Measurements from ENCODE around the gene SLC8A3. TPM values are rescaled to one million over a fixed set of nuclear protein-coding genes. Genes with fewer than 3 reads are reported as not detected.

The SLC8A3 gene
- total and polyA plus RNA-seq, 4 donors, result 0.23 to 0.45 TPM; not detected in 2

- DNase-seq (no peak), ATAC-seq (ENCODE audit: low FRiP score) (no peak)
These were observed 145.8 kb downstream of the SLC8A3 start for GRCh38 chr14:70043001-70043400.

GRCh38 chr14:70036665-70037064 is 152.1 kb downstream of the SLC8A3 start:
- H3K36me3 ChIP-seq (ENCODE audit: control insufficient read depth in 1 of 2, insufficient read depth in 2 of 2, low read length in 1 of 2), result no peaks in the 10 kb centered on the region
- H3K4me3 ChIP-seq (ENCODE audit: low read length in 2 of 2), result no peak overlapping the region
- no peak for ATAC-seq (ENCODE audit: low FRiP score)
- DNase-seq, result no peak
- no peak overlapping the region for H3K27ac ChIP-seq (ENCODE audit: low read depth in 1 of 2, low read length in 2 of 2)
- peaks cover 0 to 6% of the 10 kb centered on the region in 2 donors for H3K27me3 ChIP-seq (ENCODE audit: control insufficient read depth in 1 of 2, insufficient read depth in 2 of 2, low read length in 1 of 2)
- 53 to 68% methylated on average over 1 of the region's 1 CpG for WGBS, 2 donors
- H3K4me1 ChIP-seq (ENCODE audit: control insufficient read depth in 1 of 2, insufficient read depth in 2 of 2, low read length in 2 of 2), result no peaks in the 10 kb centered on the region
- intact Hi-C loops (cut with DNase I), result no loop called here
- H3K9me3 ChIP-seq (ENCODE audit: control insufficient read depth, low read length), result peaks cover 2% of the 10 kb centered on the region

More at GRCh38 chr14:70043001-70043400, 145.8 kb downstream of the SLC8A3 start:
- Histone ChIP-seq H3K27ac (ENCODE audit: low read depth in 1 of 2, low read length in 2 of 2) (no peak overlapping the region), H3K4me1 (ENCODE audit: control insufficient read depth in 1 of 2, insufficient read depth in 2 of 2, low read length in 2 of 2) (no peaks in the 10 kb centered on the region), H3K27me3 (ENCODE audit: control insufficient read depth in 1 of 2, insufficient read depth in 2 of 2, low read length in 1 of 2) (peaks cover 0 to 4% of the 10 kb centered on the region in 2 donors), H3K9me3 (ENCODE audit: control insufficient read depth, low read length) (peaks cover 2% of the 10 kb centered on the region), H3K4me3 (ENCODE audit: low read length in 2 of 2) (no peak overlapping the region), H3K36me3 (ENCODE audit: control insufficient read depth in 1 of 2, insufficient read depth in 2 of 2, low read length in 1 of 2) (no peaks in the 10 kb centered on the region)
- intact Hi-C loops (cut with DNase I), result no loop called here
- 77 to 79% methylated on average over 2 of the region's 2 CpGs for WGBS, 2 donors

- no peak overlapping the region for H3K4me3 ChIP-seq (ENCODE audit: low read length in 2 of 2)
- no peak overlapping the region for H3K27ac ChIP-seq (ENCODE audit: low read depth in 1 of 2, low read length in 2 of 2)
- H3K36me3 ChIP-seq (ENCODE audit: control insufficient read depth in 1 of 2, insufficient read depth in 2 of 2, low read length in 1 of 2), result no peaks in the 10 kb centered on the region
- intact Hi-C loops (cut with DNase I), result no loop called here
- H3K9me3 ChIP-seq (ENCODE audit: control insufficient read depth, low read length), result peaks cover 2% of the 10 kb centered on the region
- DNase-seq (no peak), ATAC-seq (ENCODE audit: low FRiP score) (no peak)
- WGBS, 2 donors, result 87 to 92% methylated on average over 3 of the region's 3 CpGs
- no peaks in the 10 kb centered on the region for H3K4me1 ChIP-seq (ENCODE audit: control insufficient read depth in 1 of 2, insufficient read depth in 2 of 2, low read length in 2 of 2)
- peaks cover 0 to 6% of the 10 kb centered on the region in 2 donors for H3K27me3 ChIP-seq (ENCODE audit: control insufficient read depth in 1 of 2, insufficient read depth in 2 of 2, low read length in 1 of 2)
These were observed 154.5 kb downstream of the SLC8A3 start for GRCh38 chr14:70034257-70034656.

GRCh38 chr14:70033561-70033960 is 155.2 kb downstream of the SLC8A3 start:
- intact Hi-C loops (cut with DNase I), result no loop called here
- Histone ChIP-seq H3K4me1 (ENCODE audit: control insufficient read depth in 1 of 2, insufficient read depth in 2 of 2, low read length in 2 of 2) (no peaks in the 10 kb centered on the region), H3K27me3 (ENCODE audit: control insufficient read depth in 1 of 2, insufficient read depth in 2 of 2, low read length in 1 of 2) (peaks cover 0 to 3% of the 10 kb centered on the region in 2 donors), H3K27ac (ENCODE audit: low read depth in 1 of 2, low read length in 2 of 2) (no peak overlapping the region), H3K9me3 (ENCODE audit: control insufficient read depth, low read length) (no peaks in the 10 kb centered on the region), H3K4me3 (ENCODE audit: low read length in 2 of 2) (no peak overlapping the region), H3K36me3 (ENCODE audit: control insufficient read depth in 1 of 2, insufficient read depth in 2 of 2, low read length in 1 of 2) (no peaks in the 10 kb centered on the region)
- 82 to 86% methylated on average over 2 of the region's 2 CpGs for WGBS, 2 donors
- no peak for DNase-seq
- ATAC-seq (ENCODE audit: low FRiP score), result no peak

- peaks cover 0 to 3% of the 10 kb centered on the region in 2 donors for H3K27me3 ChIP-seq (ENCODE audit: control insufficient read depth in 1 of 2, insufficient read depth in 2 of 2, low read length in 1 of 2)
- no peaks in the 10 kb centered on the region for H3K36me3 ChIP-seq (ENCODE audit: control insufficient read depth in 1 of 2, insufficient read depth in 2 of 2, low read length in 1 of 2)
- no peak for DNase-seq
- H3K4me3 ChIP-seq (ENCODE audit: low read length in 2 of 2), result no peak overlapping the region
- 89 to 90% methylated on average over 8 of the region's 8 CpGs for WGBS, 2 donors
- intact Hi-C loops (cut with DNase I), result no loop called here
- H3K27ac ChIP-seq (ENCODE audit: low read depth in 1 of 2, low read length in 2 of 2), result no peak overlapping the region
- H3K9me3 ChIP-seq (ENCODE audit: control insufficient read depth, low read length), result no peaks in the 10 kb centered on the region
- no peaks in the 10 kb centered on the region for H3K4me1 ChIP-seq (ENCODE audit: control insufficient read depth in 1 of 2, insufficient read depth in 2 of 2, low read length in 2 of 2)
- no peak for ATAC-seq (ENCODE audit: low FRiP score)
These were observed 155.6 kb downstream of the SLC8A3 start for GRCh38 chr14:70033116-70033515.

- Histone ChIP-seq H3K4me3 (ENCODE audit: low read length in 2 of 2) (no peak overlapping the region), H3K4me1 (ENCODE audit: control insufficient read depth in 1 of 2, insufficient read depth in 2 of 2, low read length in 2 of 2) (no peaks in the 10 kb centered on the region), H3K27me3 (ENCODE audit: control insufficient read depth in 1 of 2, insufficient read depth in 2 of 2, low read length in 1 of 2) (peaks cover 0 to 3% of the 10 kb centered on the region in 2 donors), H3K9me3 (ENCODE audit: control insufficient read depth, low read length) (no peaks in the 10 kb centered on the region), H3K36me3 (ENCODE audit: control insufficient read depth in 1 of 2, insufficient read depth in 2 of 2, low read length in 1 of 2) (no peaks in the 10 kb centered on the region), H3K27ac (ENCODE audit: low read depth in 1 of 2, low read length in 2 of 2) (no peak overlapping the region)
- 42 to 43% methylated on average over 3 of the region's 3 CpGs for WGBS, 2 donors
- ATAC-seq (ENCODE audit: low FRiP score) (no peak), DNase-seq (no peak)
- intact Hi-C loops (cut with DNase I), result no loop called here
These were observed 156.3 kb downstream of the SLC8A3 start for GRCh38 chr14:70032447-70032846.

GRCh38 chr14:70032016-70032415 is 156.7 kb downstream of the SLC8A3 start:
- Histone ChIP-seq H3K4me1 (ENCODE audit: control insufficient read depth in 1 of 2, insufficient read depth in 2 of 2, low read length in 2 of 2) (no peaks in the 10 kb centered on the region), H3K27me3 (ENCODE audit: control insufficient read depth in 1 of 2, insufficient read depth in 2 of 2, low read length in 1 of 2) (peaks cover 0 to 1% of the 10 kb centered on the region in 2 donors), H3K36me3 (ENCODE audit: control insufficient read depth in 1 of 2, insufficient read depth in 2 of 2, low read length in 1 of 2) (no peaks in the 10 kb centered on the region), H3K27ac (ENCODE audit: low read depth in 1 of 2, low read length in 2 of 2) (no peak overlapping the region), H3K4me3 (ENCODE audit: low read length in 2 of 2) (no peak overlapping the region), H3K9me3 (ENCODE audit: control insufficient read depth, low read length) (no peaks in the 10 kb centered on the region)
- intact Hi-C loops (cut with DNase I), result no loop called here
- DNase-seq (no peak), ATAC-seq (ENCODE audit: low FRiP score) (no peak)
- WGBS, 2 donors, result 83 to 84% methylated on average over 9 of the region's 9 CpGs

GRCh38 chr14:70029296-70030132 is 159.2 kb downstream of the SLC8A3 start:
- DNase-seq (no peak), ATAC-seq (ENCODE audit: low FRiP score) (no peak)
- no peak overlapping the region for H3K4me3 ChIP-seq (ENCODE audit: low read length in 2 of 2)
- H3K36me3 ChIP-seq (ENCODE audit: control insufficient read depth in 1 of 2, insufficient read depth in 2 of 2, low read length in 1 of 2), result no peaks in the 10 kb centered on the region
- whole genome bisulfite sequencing, 2 donors, result 73 to 78% methylated on average over 6 of the region's 6 CpGs
- H3K27ac ChIP-seq (ENCODE audit: low read depth in 1 of 2, low read length in 2 of 2), result no peak overlapping the region
- H3K27me3 ChIP-seq (ENCODE audit: control insufficient read depth in 1 of 2, insufficient read depth in 2 of 2, low read length in 1 of 2), result no peaks in the 10 kb centered on the region
- intact Hi-C loops (cut with DNase I), result loop anchor here in 1 of 2 donors (2.0 kb wide), 1 partner anchor 211 kb away; no protein-coding TSS in a partner anchor
- H3K4me1 ChIP-seq (ENCODE audit: control insufficient read depth in 1 of 2, insufficient read depth in 2 of 2, low read length in 2 of 2), result no peaks in the 10 kb centered on the region
- H3K9me3 ChIP-seq (ENCODE audit: control insufficient read depth, low read length), result no peaks in the 10 kb centered on the region

Measured in aorta (tissue), 5 donors.